Natural killer cell (primary cell): ENCODE results near the gene SLC6A18. TPM values are rescaled to one million over a fixed set of nuclear protein-coding genes. Genes with fewer than 3 reads are reported as not detected.

Experiments used
- ATAC-seq, 3 donors: fragments of 150-1000 bp in 2 of 3; fragments of 200-7000 bp in 1 of 3; cut with Tn5 transposase; 1 replicate in 1 of 3; 2 replicates in 2 of 3; pipeline ENCODE4 v1.10.0; 2021; ENCODE audit warnings: mild to moderate bottlenecking in 2 of 3, moderate library complexity in 2 of 3
- DNase-seq, 2 donors: peaks; one replicate each; pipeline versions ENCODE4 v3.0.0 to v3.0.0-alpha.2; 2013 to 2021; ENCODE audit warnings: mixed read lengths in 1 of 2
- H3K27ac ChIP-seq: one replicate; pipeline ENCODE4 v1.5.1; 2013; ENCODE audit warnings: mild to moderate bottlenecking, low read length
- H3K27me3 ChIP-seq: one replicate; pipeline ENCODE4 v1.6.1; 2013; ENCODE audit warnings: low read length; ENCODE audit not compliant: control insufficient read depth, insufficient read depth
- H3K36me3 ChIP-seq: one replicate; pipeline ENCODE4 v1.6.1; 2013; ENCODE audit warnings: low read length; ENCODE audit not compliant: control insufficient read depth, insufficient read depth
- H3K4me1 ChIP-seq: one replicate; pipeline ENCODE4 v1.6.1; 2013; ENCODE audit warnings: low read length; ENCODE audit not compliant: control insufficient read depth, insufficient read depth
- H3K4me3 ChIP-seq: one replicate; pipeline ENCODE4 v1.5.1; 2013; ENCODE audit warnings: low read length
- H3K9me3 ChIP-seq: one replicate; pipeline ENCODE4 v1.6.1; 2013; ENCODE audit warnings: low read length; ENCODE audit not compliant: control insufficient read depth, insufficient read depth
- H3K27ac Mint-ChIP-seq, 2 donors: one replicate each; pipeline ENCODE4 v1.8.0; 2022; ENCODE audit warnings: mild to moderate bottlenecking in 2 of 2, mixed read lengths in 2 of 2, moderate library complexity in 1 of 2
- H3K27me3 Mint-ChIP-seq, 2 donors: one replicate each; pipeline ENCODE4 v1.8.0; 2022; ENCODE audit warnings: low read depth in 2 of 2, mixed read lengths in 2 of 2
- H3K36me3 Mint-ChIP-seq: one replicate; pipeline ENCODE4 v1.8.0; 2022; ENCODE audit warnings: mixed read lengths
- H3K4me1 Mint-ChIP-seq, 2 donors: one replicate each; pipeline ENCODE4 v1.8.0; 2022; ENCODE audit warnings: mixed read lengths in 2 of 2
- H3K4me3 Mint-ChIP-seq: one replicate; pipeline ENCODE4 v1.8.0; 2022; ENCODE audit warnings: mild to moderate bottlenecking, moderate library complexity, mixed read lengths
- H3K9me3 Mint-ChIP-seq, 2 donors: one replicate each; pipeline ENCODE4 v1.8.0; 2022; ENCODE audit warnings: mixed read lengths in 2 of 2
- CTCF ChIP-seq: fragments of 200-600 bp; IDR thresholded peaks from one replicate; pipeline ENCODE4 v1.8.0; 2022; ENCODE audit warnings: antibody characterized with exemption
- WGBS: methylation state at CpG from one replicate; pipeline ENCODE4 v1.1.7; 2013; ENCODE audit warnings: missing lambda C conversion rate; ENCODE audit not compliant: insufficient coverage; 5-methylcytosine and 5-hydroxymethylcytosine counted together
- intact Hi-C: fragments of 100-400 bp; cut with micrococcal nuclease; formaldehyde crosslinking; loops from one replicate; pipeline ENCODE4 v1.14.2; 2022
- total RNA-seq, 4 donors: library from RNA; stranded (reverse); fragments of 120-200 nt in 1 of 4; gene quantifications; one replicate each; pipeline versions ENCODE4 v1.2.3 to v1.2.4, GENCODE V29; 2013 to 2022

SLC6A18 gene
- total RNA-seq, 3 donors from 2014 or later (not counting 1 experiment from before 2014, with no cell fraction given) = not detected

GRCh38 chr5:1222147-1222546, 3.0 kb upstream of the SLC6A18 start:
- Histone ChIP-seq H3K36me3 (no peaks in the 10 kb centered on the region), H3K4me3 (no peak overlapping the region), H3K27ac (no peak overlapping the region), H3K9me3 (no peaks in the 10 kb centered on the region), H3K27me3 (no peaks in the 10 kb centered on the region), H3K4me1 (no peaks in the 10 kb centered on the region)
- H3K9me3 Mint-ChIP-seq = no peaks in the 10 kb centered on the region
- WGBS = 97% methylated on average over 9 of the region's 9 CpGs
- TF ChIP-seq CTCF = no peak
- H3K36me3 Mint-ChIP-seq = no peaks in the 10 kb centered on the region
- H3K4me1 Mint-ChIP-seq = no peaks in the 10 kb centered on the region
- no peak overlapping the region for H3K27ac Mint-ChIP-seq
- ATAC-seq = peak in 1 of 3 donors; percentile 18
- peaks cover under 1 to 3% of the 10 kb centered on the region in 2 donors for H3K27me3 Mint-ChIP-seq
- intact Hi-C loops = no loop called here
- no peak overlapping the region for H3K4me3 Mint-ChIP-seq
- no peak for DNase-seq

GRCh38 chr5:1222621-1223277, 2.4 kb upstream of the SLC6A18 start:
- DNase-seq = no peak
- H3K27me3 ChIP-seq = no peaks in the 10 kb centered on the region
- no peak for ATAC-seq
- 92% methylated on average over 27 of the region's 27 CpGs for WGBS
- no peak overlapping the region for H3K27ac Mint-ChIP-seq
- no peaks in the 10 kb centered on the region for H3K9me3 Mint-ChIP-seq
- H3K4me3 ChIP-seq = no peak overlapping the region
- TF ChIP-seq CTCF = no peak
- no peaks in the 10 kb centered on the region for H3K36me3 ChIP-seq
- H3K4me1 ChIP-seq = no peaks in the 10 kb centered on the region
- H3K36me3 Mint-ChIP-seq = no peaks in the 10 kb centered on the region
- no peak overlapping the region for H3K27ac ChIP-seq
- peaks cover 6% of the 10 kb centered on the region in 2 donors for H3K4me1 Mint-ChIP-seq
- H3K9me3 ChIP-seq = no peaks in the 10 kb centered on the region
- intact Hi-C loops = no loop called here
- H3K4me3 Mint-ChIP-seq = no peak overlapping the region
- H3K27me3 Mint-ChIP-seq = peaks cover 6 to 7% of the 10 kb centered on the region in 2 donors

- no peaks in the 10 kb centered on the region for H3K36me3 ChIP-seq
- no peak for TF ChIP-seq CTCF
- no peak overlapping the region for H3K27ac ChIP-seq
- intact Hi-C loops = no loop called here
- Mint-ChIP-seq H3K9me3 (no peaks in the 10 kb centered on the region), H3K4me1 (peaks cover 11% of the 10 kb centered on the region in 2 donors), H3K27me3 (peaks cover 8 to 12% of the 10 kb centered on the region in 2 donors), H3K36me3 (no peaks in the 10 kb centered on the region), H3K4me3 (no peak overlapping the region), H3K27ac (no peak overlapping the region)
- no peaks in the 10 kb centered on the region for H3K27me3 ChIP-seq
- no peak overlapping the region for H3K4me3 ChIP-seq
- no peak for DNase-seq
- H3K9me3 ChIP-seq = no peaks in the 10 kb centered on the region
- 91% methylated on average over 12 of the region's 12 CpGs for WGBS
- H3K4me1 ChIP-seq = no peaks in the 10 kb centered on the region
- ATAC-seq = no peak
Measured at GRCh38 chr5:1223278-1223670, 1.9 kb upstream of the SLC6A18 start.

- ATAC-seq = no peak
- H3K9me3 ChIP-seq = no peaks in the 10 kb centered on the region
- no peaks in the 10 kb centered on the region for H3K4me1 ChIP-seq
- H3K27me3 Mint-ChIP-seq = peaks cover 18 to 25% of the 10 kb centered on the region in 2 donors
- intact Hi-C loops = no loop called here
- H3K4me3 Mint-ChIP-seq = no peak overlapping the region
- H3K27ac Mint-ChIP-seq = no peak overlapping the region
- no peak for DNase-seq
- no peaks in the 10 kb centered on the region for H3K27me3 ChIP-seq
- no peak overlapping the region for H3K4me3 ChIP-seq
- no peaks in the 10 kb centered on the region for H3K9me3 Mint-ChIP-seq
- H3K27ac ChIP-seq = no peak overlapping the region
- WGBS = 90% methylated on average over 15 of the region's 15 CpGs
- H3K36me3 ChIP-seq = no peaks in the 10 kb centered on the region
- no peak for TF ChIP-seq CTCF
- H3K4me1 Mint-ChIP-seq = peaks cover 13 to 22% of the 10 kb centered on the region in 2 donors
- H3K36me3 Mint-ChIP-seq = no peaks in the 10 kb centered on the region
Measured at GRCh38 chr5:1224631-1225030, 550 bp upstream of the SLC6A18 start.
